Measurements from ENCODE around the gene THSD4. TPM values are rescaled to one million over a fixed set of nuclear protein-coding genes. Genes with fewer than 3 reads are reported as not detected.

Gene THSD4
- total and polyA plus RNA-seq, 2 experiments from 2014 or later: 5.1 to 25.5 TPM

DNA sequence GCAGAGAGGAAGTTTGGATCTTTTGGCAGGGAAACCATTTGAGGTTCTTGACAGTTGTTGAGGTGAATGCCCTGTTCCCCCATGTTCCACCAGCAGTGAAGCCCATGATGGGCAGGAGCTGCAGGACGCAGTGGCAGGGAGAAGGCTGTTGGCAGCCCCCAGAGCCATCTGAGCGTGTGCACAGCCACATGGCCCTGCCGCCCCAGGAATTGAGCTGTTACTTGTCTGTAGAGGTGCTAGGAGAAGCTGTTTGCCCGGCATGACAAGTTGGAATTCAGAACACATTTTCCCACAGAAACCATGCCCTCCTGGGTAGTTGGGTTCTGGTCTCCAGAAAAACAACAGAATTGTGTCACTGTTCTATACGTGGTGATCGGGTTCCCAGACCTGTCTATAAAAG lies 476.9 kb downstream of the THSD4 start:
- DNase-seq (ENCODE audit: low read depth in 1 of 2, low spot score in 1 of 2): peak in 1 of 2 donors; percentile 31
- TF ChIP-seq CTCF (IDR thresholded peaks at IDR 0.05; ENCODE audit: low read depth, low read length): no peak
- no peaks in the 10 kb centered on the region for H3K36me3 ChIP-seq

DNA sequence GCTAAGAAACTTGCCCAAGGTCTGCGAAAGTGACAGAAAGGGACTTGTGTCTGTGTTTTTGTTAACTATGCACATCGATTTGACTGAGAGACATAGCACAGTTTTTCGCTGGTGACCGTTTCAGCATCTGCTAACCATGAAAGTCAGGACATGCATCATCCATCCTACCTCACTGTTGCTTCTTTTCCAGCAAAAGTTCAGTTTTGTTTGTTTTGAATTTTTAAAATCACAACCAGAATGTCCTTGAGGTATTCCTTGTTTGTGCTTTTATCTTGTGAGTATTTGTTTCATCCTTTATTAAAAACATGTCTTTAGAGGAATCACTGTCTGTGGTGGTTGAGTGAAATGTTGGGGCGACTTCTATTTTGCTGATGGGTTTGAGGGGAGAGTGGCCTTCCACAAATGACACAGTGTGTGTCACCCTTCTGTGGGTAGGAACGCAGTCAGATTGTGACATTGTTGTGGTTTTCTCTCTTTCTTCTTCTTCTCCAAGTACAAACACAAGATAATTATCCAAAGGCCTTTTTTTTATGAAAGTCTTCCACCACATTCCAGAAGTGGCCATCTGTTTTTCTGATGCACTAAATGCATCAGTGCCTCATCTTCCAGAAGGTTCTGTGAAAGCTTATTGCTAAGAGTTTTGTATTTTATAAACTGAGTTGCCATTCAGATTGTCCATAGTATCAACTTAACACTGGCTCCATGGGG lies 480.7 kb downstream of the THSD4 start:
- no peak overlapping the region for H3K27ac ChIP-seq
- DNase-seq (ENCODE audit: low read depth in 1 of 2, low spot score in 1 of 2): peak in 1 of 2 donors; percentile 21

More for the DNA sequence above, 476.9 kb downstream of the THSD4 start:
- Histone ChIP-seq H3K4me3 (no peak overlapping the region), H3K27me3 (no peaks in the 10 kb centered on the region), H3K4me1 (ENCODE audit: low read depth) (peaks cover 14% of the 10 kb centered on the region), H3K9me3 (ENCODE audit: low read depth) (no peaks in the 10 kb centered on the region), H3K27ac (peak overlapping the region; percentile 62)

GRCh38 chr15:71596672-71597071 lies 481.4 kb downstream of the THSD4 start:
- TF ChIP-seq CTCF (IDR thresholded peaks at IDR 0.05; ENCODE audit: low read depth, low read length): no peak
- Histone ChIP-seq H3K27me3 (no peaks in the 10 kb centered on the region), H3K27ac (no peak overlapping the region), H3K36me3 (no peaks in the 10 kb centered on the region), H3K4me1 (ENCODE audit: low read depth) (peaks cover 18% of the 10 kb centered on the region), H3K9me3 (ENCODE audit: low read depth) (no peaks in the 10 kb centered on the region), H3K4me3 (no peak overlapping the region)
- peak; percentile 16 to 62 for DNase-seq (ENCODE audit: low read depth in 1 of 2, low spot score in 1 of 2)

More for the DNA sequence above, 480.7 kb downstream of the THSD4 start:
- H3K36me3 ChIP-seq: no peaks in the 10 kb centered on the region
- no peaks in the 10 kb centered on the region for H3K27me3 ChIP-seq
- H3K4me3 ChIP-seq: no peak overlapping the region
- H3K4me1 ChIP-seq (ENCODE audit: low read depth): peaks cover 18% of the 10 kb centered on the region
- TF ChIP-seq CTCF (IDR thresholded peaks at IDR 0.05; ENCODE audit: low read depth, low read length): no peak
- no peaks in the 10 kb centered on the region for H3K9me3 ChIP-seq (ENCODE audit: low read depth)

- no peak overlapping the region for H3K4me3 ChIP-seq
These were observed 481.9 kb downstream of the THSD4 start for GRCh38 chr15:71597126-71597525.

DNA sequence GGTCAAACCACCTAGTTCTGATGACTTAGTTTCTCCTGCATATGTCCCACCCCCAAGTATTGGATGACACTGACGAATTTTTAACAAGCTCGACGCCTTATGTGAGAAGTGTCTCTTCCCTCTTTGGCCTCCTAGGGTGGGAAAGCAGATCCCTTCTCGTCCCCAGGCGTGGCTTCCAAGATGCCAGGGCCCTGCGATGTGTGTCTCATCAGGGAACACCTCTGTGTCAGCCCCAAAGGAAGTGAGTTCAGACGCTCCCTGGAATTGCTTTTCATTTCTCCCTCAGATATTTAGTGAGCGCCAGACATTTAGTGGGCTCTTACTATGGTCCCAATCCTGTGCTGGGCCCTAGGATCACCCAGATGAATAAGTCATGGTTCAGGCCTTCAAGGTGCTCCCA lies 482.4 kb downstream of the THSD4 start:
- Histone ChIP-seq H3K27ac (no peak overlapping the region), H3K4me1 (ENCODE audit: low read depth) (peaks cover 12% of the 10 kb centered on the region), H3K27me3 (no peaks in the 10 kb centered on the region), H3K9me3 (ENCODE audit: low read depth) (no peaks in the 10 kb centered on the region), H3K36me3 (no peaks in the 10 kb centered on the region), H3K4me3 (no peak overlapping the region)
- no peak for DNase-seq (ENCODE audit: low read depth in 1 of 2, low spot score in 1 of 2)
- no peak for TF ChIP-seq CTCF (IDR thresholded peaks at IDR 0.05; ENCODE audit: low read depth, low read length)

More at GRCh38 chr15:71597126-71597525, 481.9 kb downstream of the THSD4 start:
- no peak for TF ChIP-seq CTCF (IDR thresholded peaks at IDR 0.05; ENCODE audit: low read depth, low read length)
- H3K27me3 ChIP-seq: no peaks in the 10 kb centered on the region
- no peaks in the 10 kb centered on the region for H3K36me3 ChIP-seq
- no peaks in the 10 kb centered on the region for H3K9me3 ChIP-seq (ENCODE audit: low read depth)
- H3K4me1 ChIP-seq (ENCODE audit: low read depth): peaks cover 17% of the 10 kb centered on the region
- no peak for DNase-seq (ENCODE audit: low read depth in 1 of 2, low spot score in 1 of 2)
- H3K27ac ChIP-seq: no peak overlapping the region

Measured in cardiac muscle cell (in vitro differentiated cells and primary cell).